Measurements from ENCODE around the gene GAGE12H. TPM values are rescaled to one million over a fixed set of nuclear protein-coding genes. Genes with fewer than 3 reads are reported as not detected.
A peak's percentile ranks its signal among the peaks of the same experiment; 100 is the strongest.
"Not testable (repeated sequence)": the region's sequence is repeated elsewhere in the genome, so short reads cannot be mapped to it uniquely, and the experiment has no call there.

GAGE12H gene
- total and polyA plus RNA-seq, 12 donors = not detected

GRCh38 chrX:49598720-49599119, 19.0 kb downstream of the GAGE12H start, which contains the start of gene GAGE1:
Gene GAGE1, plus strand, starts transcription at chrX:49599020. Its CDS starts 1,155 bp downstream, at chrX:49600175.
- WGBS, 2 donors = no CpG with 5 or more reads among the region's 16 CpGs
- ATAC-seq = not testable (repeated sequence)

GRCh38 chrX:49610718-49611310, 31.1 kb downstream of the GAGE12H start:
- peaks cover 0 to 49% (median 0%) of the 10 kb centered on the region in 7 donors for H3K27me3 ChIP-seq
- H3K4me1 ChIP-seq = no peaks in the 10 kb centered on the region
- H3K9me3 ChIP-seq = no peaks in the 10 kb centered on the region
- intact Hi-C loops (cut with DNase I) = no loop called here
- H3K4me3 ChIP-seq = no peak overlapping the region
- DNase-seq = no peak
- 34 to 42% methylated on average over 7 of the region's 7 CpGs for WGBS, 2 donors
- H3K27ac ChIP-seq = no peak overlapping the region
- no peaks in the 10 kb centered on the region for H3K36me3 ChIP-seq
- ATAC-seq = no peak
- TF ChIP-seq CTCF (IDR thresholded peaks at IDR 0.05) = no peak

More at GRCh38 chrX:49598720-49599119, 19.0 kb downstream of the GAGE12H start, which contains the start of gene GAGE1:
- intact Hi-C loops (cut with DNase I); H3K27ac ChIP-seq; H3K4me1 ChIP-seq; H3K36me3 ChIP-seq; DNase-seq; H3K4me3 ChIP-seq; H3K9me3 ChIP-seq; H3K27me3 ChIP-seq: not testable (repeated sequence)

GRCh38 chrX:49618574-49618973, 38.8 kb downstream of the GAGE12H start:
- ATAC-seq (no peak), DNase-seq (no peak)
- Histone ChIP-seq H3K27ac (no peak overlapping the region), H3K4me1 (no peaks in the 10 kb centered on the region), H3K36me3 (no peaks in the 10 kb centered on the region), H3K27me3 (peaks cover 0 to 3% (median 0%) of the 10 kb centered on the region in 7 donors), H3K9me3 (no peaks in the 10 kb centered on the region), H3K4me3 (no peak overlapping the region)
- intact Hi-C loops (cut with DNase I) = no loop called here
- no peak for TF ChIP-seq CTCF (IDR thresholded peaks at IDR 0.05)
- WGBS, 2 donors = 85 to 92% methylated on average over 2 of the region's 2 CpGs

- H3K36me3 ChIP-seq = no peaks in the 10 kb centered on the region
- peak in 2 of 9 donors; percentile 14 to 30 for TF ChIP-seq CTCF (IDR thresholded peaks at IDR 0.05)
- WGBS, 2 donors = 25 to 53% methylated on average over 28 to 33 of the region's 33 CpGs
- H3K4me1 ChIP-seq = no peaks in the 10 kb centered on the region
- peak in 1 of 2 donors; percentile 3 for DNase-seq
- no peak overlapping the region for H3K27ac ChIP-seq
- no peaks in the 10 kb centered on the region for H3K27me3 ChIP-seq
- H3K9me3 ChIP-seq = peaks cover 0 to 37% (median 0%) of the 10 kb centered on the region in 11 donors
- peak in 2 of 8 donors; percentile 25 to 41 for ATAC-seq
- intact Hi-C loops (cut with DNase I) = no loop called here
- H3K4me3 ChIP-seq = peak overlapping the region in 1 of 10 donors; percentile 22
Measured at GRCh38 chrX:49627086-49627777, 47.5 kb downstream of the GAGE12H start.

Other genes starting within 250 kb of the GAGE12H start
- gene GAGE13, start 248.4 kb upstream of the GAGE12H start, total RNA-seq = not detected
- gene GAGE13, start 248.4 kb upstream of the GAGE12H start, polyA plus RNA-seq = not detected
- gene GAGE12C, start 47.8 kb upstream of the GAGE12H start, total RNA-seq = not detected
- not detected for gene GAGE12C, start 47.8 kb upstream of the GAGE12H start, polyA plus RNA-seq
- gene GAGE12D, start 38.2 kb upstream of the GAGE12H start, total RNA-seq = not detected
- gene GAGE12D, start 38.2 kb upstream of the GAGE12H start, polyA plus RNA-seq = not detected
- gene GAGE12E, start 28.7 kb upstream of the GAGE12H start, total RNA-seq = not detected
- gene GAGE12E, start 28.7 kb upstream of the GAGE12H start, polyA plus RNA-seq = not detected
- not detected for gene GAGE12F, start 19.1 kb upstream of the GAGE12H start, total RNA-seq
- gene GAGE12F, start 19.1 kb upstream of the GAGE12H start, polyA plus RNA-seq = not detected
- not detected for gene GAGE12G, start 9.5 kb upstream of the GAGE12H start, total RNA-seq
- not detected for gene GAGE12G, start 9.5 kb upstream of the GAGE12H start, polyA plus RNA-seq
- not detected for gene GAGE2A, start 9.5 kb downstream of the GAGE12H start, total RNA-seq
- gene GAGE2A, start 9.5 kb downstream of the GAGE12H start, polyA plus RNA-seq = not detected
- not detected for gene GAGE1, start 19.1 kb downstream of the GAGE12H start, total RNA-seq
- gene GAGE1, start 19.1 kb downstream of the GAGE12H start, polyA plus RNA-seq = not detected
- not detected for gene PAGE1, start 116.0 kb downstream of the GAGE12H start, total RNA-seq
- not detected for gene PAGE1, start 116.0 kb downstream of the GAGE12H start, polyA plus RNA-seq
- gene PAGE4, start 249.4 kb downstream of the GAGE12H start, total RNA-seq = not detected
- gene PAGE4, start 249.4 kb downstream of the GAGE12H start, polyA plus RNA-seq = not detected

Measured in heart right ventricle (tissue), 16 donors.